T-helper 2 cell treated with Interferon-gamma antibody and Interleukin-4, amounts not matched to agents 100 ng/mL and 5 ng/mL, for 36 hours (primary cell): Measurements from ENCODE around the gene TCERG1. TPM values are rescaled to one million over a fixed set of nuclear protein-coding genes. Genes with fewer than 3 reads are reported as not detected.

Source experiments
- intact Hi-C: fragments of 100-400 bp; cut with micrococcal nuclease; formaldehyde crosslinking; loops from one replicate; pipeline ENCODE4 v1.15.1; 2023
- total RNA-seq: library from RNA; stranded (reverse); gene quantifications from 2 replicates; pipeline ENCODE4 v1.2.3, GENCODE V29; 2022

TCERG1 gene
- total RNA-seq, 1 donor from 2014 or later: 109 TPM

DNA sequence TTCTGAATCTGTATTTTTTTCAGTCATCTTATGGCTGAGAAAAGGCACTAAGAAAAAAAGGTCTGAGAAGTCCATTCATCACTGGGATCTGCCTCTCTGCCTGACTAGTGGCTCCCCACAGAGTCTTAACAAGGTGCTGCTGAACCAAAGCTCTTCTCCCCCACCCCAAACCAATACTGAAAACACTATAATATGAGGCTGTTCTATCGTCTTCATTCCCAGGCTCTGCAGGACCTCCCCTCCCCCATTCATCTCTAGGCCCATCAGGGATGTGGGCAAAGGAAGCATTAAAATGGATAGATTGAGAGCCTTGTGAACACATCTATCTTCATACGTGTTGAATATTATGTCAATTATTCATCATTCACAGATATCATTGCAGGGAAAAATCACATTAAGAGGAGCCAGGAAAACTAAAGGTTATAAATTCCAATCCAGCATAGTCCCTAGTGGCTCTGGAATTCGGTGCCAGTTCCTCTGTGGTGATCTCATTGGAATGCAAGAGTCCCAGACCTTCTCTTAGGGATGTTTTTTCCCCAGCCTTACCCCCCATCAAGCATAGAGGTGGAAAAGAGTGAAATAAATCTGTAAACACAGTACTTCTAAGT lies 113.2 kb downstream of the TCERG1 start:
- intact Hi-C loops: no loop called here

Other genes starting within 250 kb of the TCERG1 start
- 20.7 and 21.8 TPM in 2 replicates for gene RBM27, start 243.7 kb upstream of the TCERG1 start, total RNA-seq
- 0.07 and 0.09 TPM in 2 replicates for gene POU4F3, start 108.5 kb upstream of the TCERG1 start, total RNA-seq
- gene GPR151, start 68.9 kb downstream of the TCERG1 start, total RNA-seq: not detected in 2 replicates